H1 (cell line): ENCODE data around the gene KLHL14. TPM values are rescaled to one million over a fixed set of nuclear protein-coding genes. Genes with fewer than 3 reads are reported as not detected.
A peak's percentile ranks its signal among the peaks of the same experiment; 100 is the strongest.

Source experiments
- CTCF ChIA-PET: fragments of 300-600 bp; sonication (Branson Sonifier 250); formaldehyde crosslinking; loops from one replicate; lab custom pipeline; 2021; ENCODE audit not compliant: partially characterized antibody; lab: Charles Lee
- POLR2A ChIA-PET: fragments of 300-600 bp; sonication (Branson Sonifier 250); formaldehyde crosslinking; loops from one replicate; lab custom pipeline; 2021; ENCODE audit warnings: inconsistent platforms; ENCODE audit not compliant: partially characterized antibody; lab: Charles Lee
- DNase-seq, 2 experiments: peaks; one replicate each; pipeline versions ENCODE4 v3.0.0 to v3.0.0-alpha.2; 2010 to 2022; ENCODE audit warnings: low spot score in 2 of 2, low read depth in 1 of 2, mixed read lengths in 1 of 2
- FAIRE-seq: peaks from 2 replicates; lab custom pipeline; 2011; peaks lifted over from hg19 to GRCh38; lab: Jason Lieb, UNC
- H2AFZ ChIP-seq: 2 replicates; pipeline ENCODE4 v1.8.1; 2012; ENCODE audit warnings: low read length, inconsistent platforms
- H2AK5ac ChIP-seq: 2 replicates; pipeline ENCODE4 v1.6.1; 2013; ENCODE audit warnings: low read depth, low read length
- H2BK120ac ChIP-seq: replicated peaks from 2 replicates; pipeline ENCODE3; 2013; ENCODE audit warnings: low read depth, low read length, inconsistent platforms
- H2BK12ac ChIP-seq: 2 replicates; pipeline ENCODE4 v1.6.1; 2013; ENCODE audit warnings: low read depth, low read length
- H2BK15ac ChIP-seq: 2 replicates; pipeline ENCODE4 v1.6.1; 2013; ENCODE audit warnings: low read length
- H2BK20ac ChIP-seq: 2 replicates; pipeline ENCODE4 v1.6.1; 2013; ENCODE audit warnings: low read length
- H2BK5ac ChIP-seq: 2 replicates; pipeline ENCODE4 v1.6.1; 2013; ENCODE audit warnings: low read depth, low read length
- H3K14ac ChIP-seq: 2 replicates; pipeline ENCODE4 v1.6.1; 2013; ENCODE audit warnings: inconsistent platforms; ENCODE audit not compliant: insufficient read length
- H3K18ac ChIP-seq: 2 replicates; pipeline ENCODE4 v1.6.1; 2013; ENCODE audit warnings: low read length; ENCODE audit errors: extremely low read depth
- H3K23ac ChIP-seq: 2 replicates; pipeline ENCODE4 v1.6.1; 2013; ENCODE audit warnings: inconsistent platforms; ENCODE audit not compliant: insufficient read length
- H3K23me2 ChIP-seq: 2 replicates; pipeline ENCODE4 v1.6.1; 2013; ENCODE audit warnings: low read depth, low read length
- H3K27ac ChIP-seq: 2 replicates; pipeline ENCODE4 v1.6.1; 2011; ENCODE audit warnings: low read depth, low read length, inconsistent platforms
- H3K27me3 ChIP-seq, 4 experiments: replicated peaks in 1 of 4; 1 replicate in 1 of 4; 2 replicates in 3 of 4; pipeline versions ENCODE4 v1.6.1 to v1.8.1; 2011 to 2013; ENCODE audit warnings: low read length in 3 of 4, mild to moderate bottlenecking in 3 of 4, inconsistent platforms in 2 of 4, mixed read lengths in 2 of 4, moderate library complexity in 1 of 4; ENCODE audit not compliant: control insufficient read depth in 3 of 4, insufficient read depth in 3 of 4; ENCODE audit errors: extremely low read depth in 1 of 4
- H3K36me3 ChIP-seq, 4 experiments: 2 replicates each; pipeline versions ENCODE4 v1.6.1 to v1.8.1; 2011 to 2013; ENCODE audit warnings: mild to moderate bottlenecking in 4 of 4, low read length in 3 of 4, moderate library complexity in 2 of 4, control low read depth in 1 of 4, inconsistent platforms in 1 of 4; ENCODE audit not compliant: insufficient read depth in 4 of 4, control insufficient read depth in 2 of 4
- H3K4ac ChIP-seq: replicated peaks from 2 replicates; pipeline ENCODE3; 2013; ENCODE audit warnings: low read length, low read depth, mixed read lengths, inconsistent platforms; ENCODE audit not compliant: insufficient read length
- H3K4me1 ChIP-seq, 4 experiments: replicated peaks in 1 of 4; 1 replicate in 1 of 4; 2 replicates in 3 of 4; pipeline versions ENCODE4 v1.6.1 to v1.8.1; 2011 to 2013; ENCODE audit warnings: low read length in 3 of 4, inconsistent platforms in 2 of 4, mixed read lengths in 1 of 4; ENCODE audit not compliant: insufficient read depth in 4 of 4, control insufficient read depth in 3 of 4
- H3K4me2 ChIP-seq, 2 experiments: 2 replicates each; pipeline versions ENCODE4 v1.6.1 to v1.8.1; 2011 to 2013; ENCODE audit warnings: low read depth in 2 of 2, low read length in 2 of 2, control low read depth in 1 of 2, inconsistent platforms in 1 of 2, mild to moderate bottlenecking in 1 of 2; ENCODE audit not compliant: insufficient read depth in 1 of 2
- H3K4me3 ChIP-seq, 4 experiments: fragments of 200-600, 300-600 bp in 1 of 4; sonication (generic), shearing (Covaris generic), sonication (Bioruptor Twin) in 1 of 4; 2 replicates each; pipeline versions ENCODE4 v1.5.1 to v1.8.1; 2011 to 2016; ENCODE audit warnings: low read length in 4 of 4, low read depth in 3 of 4, control low read depth in 2 of 4, inconsistent platforms in 2 of 4, mild to moderate bottlenecking in 2 of 4, mixed read lengths in 1 of 4, moderate library complexity in 1 of 4; ENCODE audit not compliant: insufficient read depth in 2 of 4; ENCODE audit errors: extremely low read depth in 1 of 4
- H3K56ac ChIP-seq: replicated peaks from 2 replicates; pipeline ENCODE3; 2013; ENCODE audit warnings: low read depth, mild to moderate bottlenecking, mixed read lengths, low read length, inconsistent platforms; ENCODE audit not compliant: insufficient read length
- H3K79me1 ChIP-seq: 2 replicates; pipeline ENCODE4 v1.6.1; 2013; ENCODE audit warnings: low read depth, low read length, control low read depth
- H3K79me2 ChIP-seq, 2 experiments: 2 replicates each; pipeline versions ENCODE4 v1.6.1 to v1.8.1; 2012 to 2013; ENCODE audit warnings: low read length in 2 of 2, mild to moderate bottlenecking in 2 of 2, inconsistent platforms in 1 of 2; ENCODE audit not compliant: insufficient read depth in 2 of 2, control insufficient read depth in 1 of 2
- H3K9ac ChIP-seq, 4 experiments: replicated peaks in 1 of 4; 1 replicate in 1 of 4; 2 replicates in 3 of 4; pipeline versions ENCODE4 v1.6.1 to v1.8.1; 2011 to 2013; ENCODE audit warnings: low read depth in 3 of 4, low read length in 3 of 4, control low read depth in 2 of 4, mild to moderate bottlenecking in 2 of 4, moderate library complexity in 2 of 4, inconsistent platforms in 1 of 4; ENCODE audit errors: extremely low read depth in 1 of 4
- H3K9me3 ChIP-seq, 2 experiments: 2 replicates each; pipeline versions ENCODE4 v1.6.1 to v1.8.1; 2012 to 2013; ENCODE audit warnings: mild to moderate bottlenecking in 2 of 2, moderate library complexity in 2 of 2, control low read depth in 1 of 2, inconsistent platforms in 1 of 2, low read depth in 1 of 2, low read length in 1 of 2, mixed read lengths in 1 of 2; ENCODE audit not compliant: insufficient read depth in 2 of 2
- H4K20me1 ChIP-seq, 2 experiments: replicated peaks in 1 of 2; 2 replicates each; pipeline versions ENCODE3 to v1.8.1; 2011 to 2013; ENCODE audit warnings: inconsistent platforms in 2 of 2, low read length in 2 of 2, mild to moderate bottlenecking in 1 of 2; ENCODE audit not compliant: insufficient read depth in 2 of 2, control insufficient read depth in 1 of 2
- H4K5ac ChIP-seq: 2 replicates; pipeline ENCODE4 v1.6.1; 2013; ENCODE audit warnings: low read length, low read depth, mixed read lengths, inconsistent platforms; ENCODE audit not compliant: insufficient read length
- H4K8ac ChIP-seq: 2 replicates; pipeline ENCODE4 v1.8.0; 2013; ENCODE audit warnings: mild to moderate bottlenecking, moderate library complexity, low read length, inconsistent platforms; ENCODE audit not compliant: insufficient read depth; ENCODE audit errors: extremely low read depth
- H4K91ac ChIP-seq: replicated peaks from 2 replicates; pipeline ENCODE3; 2013; ENCODE audit warnings: low read length, mixed read lengths, inconsistent platforms; ENCODE audit not compliant: insufficient read length
- EZH2 ChIP-seq: fragments of 200-600 bp; sonication (generic); IDR thresholded peaks from 2 replicates; pipeline ENCODE4 v1.7.1; 2012; ENCODE audit warnings: low read depth, mild to moderate bottlenecking, moderate library complexity, low read length, inconsistent platforms; ENCODE audit not compliant: severe bottlenecking
- KDM4A ChIP-seq: IDR thresholded peaks from one replicate; pipeline ENCODE4 v1.7.1; 2012; ENCODE audit warnings: low read depth, mild to moderate bottlenecking, moderate library complexity, low read length, inconsistent platforms; ENCODE audit not compliant: severe bottlenecking
- PHF8 ChIP-seq: fragments of 200-600 bp; sonication (generic); conservative IDR thresholded peaks from 2 replicates; pipeline ENCODE4 v1.7.1; 2012; ENCODE audit warnings: low read depth, mild to moderate bottlenecking, inconsistent platforms, low read length, moderate library complexity
- SP2 ChIP-seq: IDR thresholded peaks from 2 replicates; pipeline ENCODE4 v1.6.1; 2012; ENCODE audit warnings: mild to moderate bottlenecking, low read length, inconsistent platforms
- SUZ12 ChIP-seq: fragments of 200-600 bp; sonication (generic); IDR thresholded peaks from 2 replicates; pipeline ENCODE4 v1.6.1; 2012; ENCODE audit warnings: mild to moderate bottlenecking, inconsistent platforms, low read length, moderate library complexity, mixed read lengths
- WGBS, 2 experiments: shearing (Covaris generic) in 1 of 2; methylation state at CpG; one replicate each; pipeline versions ENCODE4 v1.1.6 to v1.1.7; 2013 to 2015; ENCODE audit warnings: low lambda C conversion rate in 2 of 2, mixed read lengths in 2 of 2, inconsistent platforms in 1 of 2, low coverage in 1 of 2, missing lambda C conversion rate in 1 of 2; ENCODE audit not compliant: insufficient replicate concordance in 2 of 2, insufficient coverage in 1 of 2, insufficient read length in 1 of 2; ENCODE audit errors: extremely low coverage in 1 of 2, missing lambda C conversion rate in 1 of 2; 5-methylcytosine and 5-hydroxymethylcytosine counted together
- polyA plus RNA-seq, 7 experiments: library from polyadenylated mRNA; depleted of rRNA in 3 of 7; stranded (reverse) in 5 of 7; unstranded in 2 of 7; fragments of >200 nt in 5 of 7; fragments of 200-250 nt in 2 of 7; gene quantifications; 1 replicate in 5 of 7; 2 replicates in 1 of 7; 4 replicates in 1 of 7; pipeline versions ENCODE4 v1.2.1 to v1.2.3, GENCODE V29; 2011 to 2013; ENCODE audit warnings: missing spikeins in 2 of 7, mixed read lengths in 2 of 7
- total RNA-seq: library from RNA; stranded (reverse); fragmentation: NEBNext Ultra II Directional; extraction: Animal tissue kit (Norgen Biotek cat#: 25700); gene quantifications from 2 replicates; pipeline ENCODE4 v1.2.1, GENCODE V29; 2021

Gene KLHL14
- total and polyA plus RNA-seq, 2 of the 8 experiments (the other 6 are each of a cell fraction or from before 2014, with no cell fraction given): 1.1 to 1.2 TPM

DNA sequence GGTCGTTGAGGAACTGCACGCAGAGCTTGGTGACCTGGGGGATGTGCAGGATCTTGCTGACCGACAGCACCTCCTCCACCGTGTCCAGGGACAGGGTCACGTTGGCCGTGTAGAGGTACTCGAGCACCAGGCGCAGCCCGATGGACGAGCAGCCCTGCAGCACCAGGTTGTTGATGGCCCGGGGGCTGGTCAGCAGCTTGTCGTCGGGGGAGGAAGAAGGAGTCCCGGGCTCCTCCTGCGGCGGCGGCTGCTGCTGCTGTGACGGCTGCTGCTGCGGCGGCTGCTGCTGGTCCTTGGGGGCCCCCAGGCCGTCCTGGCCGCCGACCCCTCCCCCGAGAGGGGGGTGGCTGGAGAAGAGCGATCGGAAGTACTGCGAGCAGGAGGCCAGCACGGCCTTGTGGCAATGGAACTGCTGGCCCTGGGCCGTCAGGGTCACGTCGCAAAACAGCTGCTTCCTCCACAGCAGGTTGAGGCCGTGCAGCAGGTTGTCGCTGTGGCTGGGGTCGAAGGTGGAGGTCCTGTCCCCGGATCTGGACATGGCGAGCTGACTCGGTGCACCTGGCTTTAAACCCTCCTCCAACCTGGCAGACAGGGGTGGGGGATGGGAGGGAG lies 2.7 kb downstream of the KLHL14 start:
- Histone ChIP-seq H3K27me3 (peaks cover 10 to 49% (median 40%) of the 10 kb centered on the region in 4 experiments), H3K27ac (no peak overlapping the region), H3K4me2 (peak overlapping the region; percentile 84 to 100), H3K4ac (no peak overlapping the region), H3K9ac (peak overlapping the region in 2 of 4 experiments; percentile 51; a peak in 2 of 7 replicates), H2AK5ac (no peak overlapping the region), H3K9me3 (no peaks in the 10 kb centered on the region), H3K79me2 (no peaks in the 10 kb centered on the region), H2BK12ac (peak overlapping the region; percentile 86; the same call in 1 of the 2 replicates), H4K5ac (no peak overlapping the region), H4K8ac (no peak overlapping the region), H4K20me1 (peaks cover 0 to 2% of the 10 kb centered on the region in 2 experiments), H2BK15ac (peak overlapping the region; percentile 99; the same call in 1 of the 2 replicates), H3K4me3 (peak overlapping the region; percentile 44 to 90 (median 59)), H2BK5ac (peak overlapping the region; percentile 62; the same call in 1 of the 2 replicates), H3K79me1 (no peaks in the 10 kb centered on the region), H3K56ac (peak overlapping the region; percentile 14), H2BK120ac (no peak overlapping the region), H3K23me2 (peaks cover 20% of the 10 kb centered on the region), H3K23ac (no peak overlapping the region), H3K18ac (peak overlapping the region; percentile 79; the same call in 1 of the 2 replicates), H2BK20ac (peak overlapping the region; percentile 98), H2AFZ (peak overlapping the region; percentile 95), H3K14ac (peak overlapping the region; percentile 90), H4K91ac (peak overlapping the region; percentile 3), H3K36me3 (no peaks in the 10 kb centered on the region), H3K4me1 (peaks cover 7 to 23% (median 15%) of the 10 kb centered on the region in 4 experiments)
- FAIRE-seq (no peak), DNase-seq (peak in 1 of 2 experiments; percentile 75)
- POLR2A ChIA-PET: interaction anchor here (1.6 kb wide), 2 partner anchors 10 to 16 kb away, joined by 4 to 5 read pairs; no protein-coding TSS in a partner anchor
- WGBS, 2 experiments: 2% methylated on average over 30 of the region's 37 CpGs; no CpG with 5 or more reads in 1 of the 2 experiments
- CTCF ChIA-PET: interaction anchor here (0.8 to 3.8 kb wide), 12 partner anchors 10 to 152 kb away, joined by 3 to 15 read pairs (median 4); no protein-coding TSS in a partner anchor
- TF ChIP-seq KDM4A: peak; percentile 19
- TF ChIP-seq EZH2: peak; percentile 46
- TF ChIP-seq SP2: no peak
- TF ChIP-seq PHF8: no peak
- peak; percentile 65 for TF ChIP-seq SUZ12
